Prostate gland (tissue), 2 donors: ENCODE data around the gene PF4V1. TPM values are rescaled to one million over a fixed set of nuclear protein-coding genes. Genes with fewer than 3 reads are reported as not detected.

Experiments
- DNase-seq: peaks from one replicate; pipeline ENCODE4 v3.0.0-alpha.2; 2019; ENCODE audit warnings: low spot score
- H3K27ac ChIP-seq, 2 donors: fragments of 200-600 bp; sonication (generic); 2 replicates each; pipeline ENCODE4 v1.5.1; 2017 to 2019
- H3K27me3 ChIP-seq: fragments of 200-600 bp; sonication (generic); replicated peaks from 2 replicates; pipeline ENCODE4 v1.5.1; 2019; ENCODE audit not compliant: insufficient read depth
- H3K36me3 ChIP-seq, 2 donors: fragments of 200-600 bp; sonication (generic); 1 replicate in 1 of 2; 2 replicates in 1 of 2; pipeline versions ENCODE4 v1.5.1 to v1.8.1; 2017 to 2019
- H3K4me1 ChIP-seq: fragments of 200-600 bp; sonication (generic); replicated peaks from 2 replicates; pipeline ENCODE4 v1.5.1; 2019
- H3K4me3 ChIP-seq, 2 donors: fragments of 200-600 bp; sonication (generic); 2 replicates each; pipeline ENCODE4 v1.5.1; 2017 to 2019
- H3K9me3 ChIP-seq: fragments of 200-600 bp; sonication (generic); 2 replicates; pipeline ENCODE4 v1.5.1; 2017
- POLR2A ChIP-seq: fragments of 450-650 bp; IDR thresholded peaks from one replicate; pipeline ENCODE4 v1.6.1; 2016; ENCODE audit warnings: antibody characterized with exemption, mild to moderate bottlenecking
- POLR2AphosphoS5 ChIP-seq: sonication (generic); formaldehyde crosslinking; IDR thresholded peaks from one replicate; pipeline ENCODE4 v1.6.1; 2017; ENCODE audit warnings: antibody characterized with exemption
- WGBS: methylation state at CpG from one replicate; pipeline ENCODE4 v1.1.5; 2018; 5-methylcytosine and 5-hydroxymethylcytosine counted together
- intact Hi-C: fragments of 100-400 bp; cut with DNase I; formaldehyde crosslinking; loops from one replicate; pipeline ENCODE4 v1.14.2; 2022
- total RNA-seq, 2 donors: library from RNA; depleted of rRNA; stranded (reverse); fragments of >200 nt; gene quantifications; one replicate each; pipeline ENCODE4 v1.1.0, GENCODE V29; 2016
- TF ChIP-seq, protein P1 (sequence below), 4 experiments: fragments of 200-600 bp in 2 of 4; fragments of 450-650 bp in 2 of 4; sonication (generic) in 2 of 4; IDR thresholded peaks; 1 replicate in 3 of 4; 2 replicates in 1 of 4; pipeline ENCODE4 v1.5.1; 2016 to 2019; ENCODE audit warnings: antibody characterized with exemption in 4 of 4, mild to moderate bottlenecking in 2 of 4, moderate library complexity in 2 of 4

The PF4V1 gene
- total RNA-seq = not detected

GRCh38 chr4:73853246-73853704 is at the start of gene PF4V1:
PF4V1 (plus strand) TSS chr4:73853296; CDS start chr4:73853363, 67 bp downstream.
- peak; percentile 21 for DNase-seq
- no peaks in the 10 kb centered on the region for H3K4me1 ChIP-seq
- intact Hi-C loops = loop anchor here (10.0 kb wide), 1 partner anchor 118 kb away; no protein-coding TSS in a partner anchor
- H3K9me3 ChIP-seq = no peaks in the 10 kb centered on the region
- TF ChIP-seq POLR2A = no peak
- TF ChIP-seq POLR2AphosphoS5 = peak; percentile 13
- TF ChIP-seq, protein P1, sequence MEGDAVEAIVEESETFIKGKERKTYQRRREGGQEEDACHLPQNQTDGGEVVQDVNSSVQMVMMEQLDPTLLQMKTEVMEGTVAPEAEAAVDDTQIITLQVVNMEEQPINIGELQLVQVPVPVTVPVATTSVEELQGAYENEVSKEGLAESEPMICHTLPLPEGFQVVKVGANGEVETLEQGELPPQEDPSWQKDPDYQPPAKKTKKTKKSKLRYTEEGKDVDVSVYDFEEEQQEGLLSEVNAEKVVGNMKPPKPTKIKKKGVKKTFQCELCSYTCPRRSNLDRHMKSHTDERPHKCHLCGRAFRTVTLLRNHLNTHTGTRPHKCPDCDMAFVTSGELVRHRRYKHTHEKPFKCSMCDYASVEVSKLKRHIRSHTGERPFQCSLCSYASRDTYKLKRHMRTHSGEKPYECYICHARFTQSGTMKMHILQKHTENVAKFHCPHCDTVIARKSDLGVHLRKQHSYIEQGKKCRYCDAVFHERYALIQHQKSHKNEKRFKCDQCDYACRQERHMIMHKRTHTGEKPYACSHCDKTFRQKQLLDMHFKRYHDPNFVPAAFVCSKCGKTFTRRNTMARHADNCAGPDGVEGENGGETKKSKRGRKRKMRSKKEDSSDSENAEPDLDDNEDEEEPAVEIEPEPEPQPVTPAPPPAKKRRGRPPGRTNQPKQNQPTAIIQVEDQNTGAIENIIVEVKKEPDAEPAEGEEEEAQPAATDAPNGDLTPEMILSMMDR (IDR thresholded peaks at IDR 0.05) = peak in 2 of 4 experiments; percentile 28 to 37
- 37% methylated on average over 13 of the region's 22 CpGs for WGBS
- H3K27me3 ChIP-seq = no peaks in the 10 kb centered on the region
- H3K4me3 ChIP-seq = peak within 1 kb of the TSS; percentile 12 to 15
- no peak within 1 kb of the TSS for H3K27ac ChIP-seq
- no peaks in the 10 kb centered on the region for H3K36me3 ChIP-seq

GRCh38 chr4:73810191-73810590 is 42.9 kb upstream of the PF4V1 start:
- no peak for DNase-seq
- 41% methylated on average over 3 of the region's 3 CpGs for WGBS

GRCh38 chr4:73811841-73812240 is 41.3 kb upstream of the PF4V1 start:
- intact Hi-C loops = no loop called here
- Histone ChIP-seq H3K4me1 (no peaks in the 10 kb centered on the region), H3K9me3 (no peaks in the 10 kb centered on the region), H3K27ac (no peak overlapping the region), H3K36me3 (no peaks in the 10 kb centered on the region), H3K27me3 (no peaks in the 10 kb centered on the region), H3K4me3 (no peak overlapping the region)
- 70% methylated on average over 1 of the region's 1 CpG for WGBS
- TF ChIP-seq POLR2AphosphoS5 = no peak
- no peak for TF ChIP-seq POLR2A
- TF ChIP-seq, protein P1 (IDR thresholded peaks at IDR 0.05) = no peak
- no peak for DNase-seq

More at GRCh38 chr4:73810191-73810590, 42.9 kb upstream of the PF4V1 start:
- no peak overlapping the region for H3K27ac ChIP-seq
- H3K27me3 ChIP-seq = no peaks in the 10 kb centered on the region
- no peak for TF ChIP-seq POLR2AphosphoS5
- no peak for TF ChIP-seq POLR2A
- TF ChIP-seq, protein P1 (IDR thresholded peaks at IDR 0.05) = no peak
- intact Hi-C loops = no loop called here
- no peak overlapping the region for H3K4me3 ChIP-seq
- no peaks in the 10 kb centered on the region for H3K36me3 ChIP-seq
- no peaks in the 10 kb centered on the region for H3K4me1 ChIP-seq
- no peaks in the 10 kb centered on the region for H3K9me3 ChIP-seq

DNA sequence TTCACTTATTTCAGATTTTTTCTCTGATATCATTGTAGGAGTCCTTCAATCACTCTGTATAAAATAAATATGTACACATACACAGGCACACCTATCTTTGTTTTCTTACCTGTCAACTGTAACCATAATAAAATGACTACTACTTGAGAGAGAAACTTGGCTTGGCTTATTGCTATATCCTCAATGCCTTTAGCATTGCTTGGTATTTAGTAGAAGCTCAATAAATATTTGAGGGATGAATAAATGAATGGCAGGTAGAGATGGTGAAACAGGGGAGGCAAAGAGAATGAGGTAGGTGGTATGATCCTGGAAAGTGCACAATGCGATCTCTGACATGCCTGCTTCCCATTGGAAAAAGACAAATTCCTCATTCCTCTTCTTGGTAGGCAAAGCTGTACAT is 38.4 kb upstream of the PF4V1 start:
- no peak for DNase-seq

GRCh38 chr4:73815145-73815544 is 38.0 kb upstream of the PF4V1 start:
- H3K4me1 ChIP-seq = no peaks in the 10 kb centered on the region
- H3K36me3 ChIP-seq = no peaks in the 10 kb centered on the region
- H3K9me3 ChIP-seq = no peaks in the 10 kb centered on the region
- TF ChIP-seq POLR2AphosphoS5 (no peak), POLR2A (no peak)
- TF ChIP-seq, protein P1 (IDR thresholded peaks at IDR 0.05) = no peak
- H3K4me3 ChIP-seq = no peak overlapping the region
- no peak overlapping the region for H3K27ac ChIP-seq
- intact Hi-C loops = no loop called here
- H3K27me3 ChIP-seq = no peaks in the 10 kb centered on the region
- WGBS = 49% methylated on average over 1 of the region's 1 CpG
- no peak for DNase-seq

More for the DNA sequence above, 38.4 kb upstream of the PF4V1 start:
- Histone ChIP-seq H3K36me3 (no peaks in the 10 kb centered on the region), H3K27ac (no peak overlapping the region), H3K9me3 (no peaks in the 10 kb centered on the region), H3K4me3 (no peak overlapping the region), H3K27me3 (no peaks in the 10 kb centered on the region), H3K4me1 (no peaks in the 10 kb centered on the region)
- 90% methylated on average over 1 of the region's 1 CpG for WGBS
- intact Hi-C loops = no loop called here
- TF ChIP-seq POLR2A (no peak), POLR2AphosphoS5 (no peak)
- TF ChIP-seq, protein P1 (IDR thresholded peaks at IDR 0.05) = no peak
